GF-D8 (cell line): ENCODE data around the gene OR4E1.
"Not testable (repeated sequence)": the region's sequence is repeated elsewhere in the genome, so short reads cannot be mapped to it uniquely, and the experiment has no call there.

Experiments used
- DNase-seq: peaks from one replicate; lab custom pipeline; 2025; lab: John Stamatoyannopoulos, UW

Gene OR4E1

GRCh38 chr14:21673718-21674117 is at the start of gene OR4E1:
Gene OR4E1, minus strand, starts transcription at chr14:21673818. Its CDS starts 2,883 bp downstream, at chr14:21670935.
- no peak for DNase-seq

GRCh38 chr14:21721504-21721903 is 47.9 kb upstream of the OR4E1 start:
- DNase-seq, result no peak

- no peak for DNase-seq
Observed at GRCh38 chr14:21719841-21720240, 46.2 kb upstream of the OR4E1 start.

DNA sequence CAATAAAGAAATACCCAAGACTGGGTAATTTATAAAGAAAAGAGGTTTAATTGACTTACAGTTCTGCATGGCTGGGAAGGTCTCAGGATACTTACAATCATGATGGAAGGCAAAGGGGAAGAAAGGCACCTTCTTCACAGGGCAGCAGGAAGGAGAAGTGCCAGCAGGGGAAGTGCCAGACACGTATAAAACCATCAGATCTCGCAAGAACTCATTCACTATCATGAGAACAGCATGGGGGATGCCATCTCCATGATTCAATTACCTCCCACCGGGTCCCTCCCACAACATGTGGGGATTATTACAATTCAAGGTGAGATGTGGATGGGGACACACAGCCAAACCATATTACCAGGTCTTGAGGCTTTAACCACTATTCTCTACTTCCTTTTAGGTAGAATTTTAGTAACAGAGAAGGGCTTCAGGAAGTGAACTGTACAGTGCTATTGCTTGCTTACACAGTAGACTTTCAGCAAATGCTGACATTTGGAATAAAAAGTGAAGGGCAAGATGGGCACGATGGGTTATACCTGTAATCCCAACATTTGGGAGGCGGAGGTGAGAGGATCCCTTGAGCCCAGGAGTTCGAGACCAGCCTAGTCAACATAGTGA is 40.8 kb upstream of the OR4E1 start:
- DNase-seq, result no peak

GRCh38 chr14:21712036-21712435 is 38.4 kb upstream of the OR4E1 start:
- no peak for DNase-seq

GRCh38 chr14:21711360-21711961 is 37.8 kb upstream of the OR4E1 start:
- DNase-seq, result no peak

DNA sequence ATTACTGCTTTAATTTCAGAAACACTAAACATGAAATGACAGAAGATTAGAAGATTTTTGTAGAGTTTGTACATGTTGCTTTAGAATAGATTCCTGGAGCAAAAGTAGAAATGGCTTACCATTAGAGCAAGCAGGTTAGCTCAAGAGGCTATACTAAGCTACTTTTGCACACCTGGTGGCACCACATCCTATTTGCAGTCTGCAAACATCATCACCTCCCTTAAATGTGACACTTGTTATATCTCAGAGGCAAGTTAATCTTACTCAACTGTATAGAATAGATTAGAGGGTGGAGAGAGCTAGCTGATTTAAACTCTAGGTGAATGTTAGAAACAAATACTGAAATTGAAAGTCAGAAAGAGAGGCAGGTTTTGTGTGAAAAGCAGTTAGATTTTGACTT is 30.7 kb upstream of the OR4E1 start:
- DNase-seq, result no peak

GRCh38 chr14:21703357-21704326 is 30.0 kb upstream of the OR4E1 start:
- DNase-seq, result no peak

DNA sequence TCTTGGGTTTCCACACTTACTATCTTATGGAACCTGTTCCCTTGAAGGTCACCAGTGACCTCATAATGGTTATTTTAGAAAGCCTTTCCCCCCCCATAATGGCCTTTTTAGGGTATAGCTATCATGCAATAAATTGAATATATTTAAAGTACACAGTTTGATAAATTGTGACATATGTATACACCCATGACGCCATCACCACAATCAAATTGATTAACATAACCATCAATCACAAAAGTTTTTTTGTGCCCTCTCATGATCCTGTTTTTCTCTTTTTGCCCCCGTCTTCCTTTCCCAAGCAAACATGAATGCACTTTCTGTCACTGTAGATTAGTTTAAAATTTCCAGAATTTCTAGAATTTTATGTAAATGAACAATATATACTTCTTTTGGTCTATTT is 28.7 kb upstream of the OR4E1 start:
- DNase-seq, result no peak

GRCh38 chr14:21699551-21699950 is 25.9 kb upstream of the OR4E1 start:
- no peak for DNase-seq

GRCh38 chr14:21698538-21698937 is 24.9 kb upstream of the OR4E1 start:
- not testable (repeated sequence) for DNase-seq

- DNase-seq, result not testable (repeated sequence)
Observed at GRCh38 chr14:21697662-21698061, 24.0 kb upstream of the OR4E1 start.

GRCh38 chr14:21694425-21694824 is 20.8 kb upstream of the OR4E1 start:
- DNase-seq, result no peak

DNA sequence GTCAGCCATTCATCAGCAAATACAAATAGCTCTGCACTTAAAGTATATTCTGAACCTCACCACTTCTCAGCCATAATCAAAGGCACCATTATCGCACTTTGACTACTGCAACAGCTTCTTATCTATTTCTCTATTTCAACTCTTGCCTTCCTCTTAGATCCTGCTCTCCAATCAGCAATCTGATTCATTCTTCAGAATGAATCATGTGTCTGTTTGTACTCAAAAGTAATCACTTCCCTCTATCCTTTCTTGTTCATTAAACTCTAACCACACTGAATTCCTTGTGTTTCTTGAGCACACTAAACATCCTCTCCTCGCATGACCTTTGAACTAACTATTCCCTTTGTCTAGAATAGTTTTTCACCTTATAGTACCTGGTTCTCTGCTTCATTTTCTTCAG is 12.8 kb upstream of the OR4E1 start:
- DNase-seq, result no peak

DNA sequence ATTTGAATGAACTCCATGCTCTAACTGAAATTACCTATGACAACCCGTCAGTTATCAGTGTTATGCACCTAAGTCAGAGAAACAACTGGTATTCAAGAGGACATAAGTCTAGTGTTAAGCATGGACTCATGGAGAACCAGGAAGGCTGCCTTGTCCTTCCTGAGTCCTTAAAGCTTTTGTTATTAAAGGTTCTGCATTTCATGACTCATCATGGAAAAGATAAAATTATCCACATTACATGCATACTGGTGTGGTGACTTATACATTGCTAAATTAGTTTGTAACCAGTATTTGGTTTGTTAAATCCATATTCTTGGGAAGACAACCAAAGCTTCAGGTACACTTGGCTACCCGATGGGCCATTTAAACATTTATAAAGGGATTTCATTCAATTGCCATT is 6.5 kb upstream of the OR4E1 start:
- DNase-seq, result no peak

DNA sequence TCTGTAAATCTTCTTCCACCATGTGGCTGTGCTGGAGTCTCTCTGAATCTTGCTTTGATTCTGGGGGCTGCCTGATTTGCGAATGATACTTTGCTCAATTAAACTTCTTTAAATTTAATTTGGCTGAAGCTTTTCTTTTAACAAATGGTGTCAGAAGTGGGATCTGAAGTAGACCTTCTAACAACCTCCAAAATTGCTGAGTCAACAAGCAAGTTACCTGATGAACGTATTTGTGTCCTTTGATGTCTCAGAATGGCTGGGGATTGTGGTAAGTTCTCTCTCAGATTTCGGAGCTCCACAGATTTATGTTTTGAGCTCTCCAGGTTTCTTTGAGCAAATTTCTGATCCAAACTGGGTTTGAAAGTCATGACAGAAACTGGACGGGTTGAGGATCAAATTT is 1.9 kb upstream of the OR4E1 start:
- DNase-seq, result no peak

DNA sequence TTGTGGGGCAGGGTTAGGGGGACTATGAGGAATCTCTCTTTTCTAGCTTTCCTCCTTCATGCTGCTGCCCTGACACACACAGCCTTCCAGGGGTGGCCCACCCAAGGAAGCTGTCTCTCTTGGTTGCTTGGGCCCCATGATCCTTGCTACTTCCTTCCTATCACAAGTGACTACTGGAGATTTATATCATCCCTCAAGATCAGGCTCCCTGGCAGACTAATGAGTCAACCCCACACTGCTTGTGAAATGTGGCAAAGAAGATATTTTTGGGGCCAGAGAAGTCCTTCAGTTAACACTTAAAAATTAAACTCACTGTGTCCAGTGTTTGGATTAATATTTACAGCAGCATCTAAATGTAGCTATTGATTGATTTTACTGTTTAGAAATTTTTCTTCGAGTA is 1.5 kb downstream of the OR4E1 start:
- DNase-seq, result no peak

DNA sequence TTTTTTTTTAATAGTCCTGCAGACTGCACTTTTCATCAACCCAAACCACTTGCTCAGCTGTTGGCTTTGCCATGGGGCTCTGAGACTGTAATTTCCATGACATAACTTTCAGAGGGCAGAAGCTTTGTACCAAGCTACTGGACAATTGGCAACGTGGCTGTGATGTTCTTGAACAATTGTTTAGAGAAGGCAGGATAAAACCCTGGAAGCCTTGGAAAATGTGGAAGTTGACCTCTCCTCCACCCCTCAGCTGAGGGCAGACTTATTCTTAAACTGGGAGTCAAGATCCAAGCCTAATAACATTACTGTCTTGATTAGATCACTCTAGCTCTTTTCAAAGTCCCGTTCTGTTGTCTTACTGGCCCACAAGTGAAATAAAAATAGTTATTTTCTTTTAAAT is 2.2 kb downstream of the OR4E1 start:
- DNase-seq, result no peak

DNA sequence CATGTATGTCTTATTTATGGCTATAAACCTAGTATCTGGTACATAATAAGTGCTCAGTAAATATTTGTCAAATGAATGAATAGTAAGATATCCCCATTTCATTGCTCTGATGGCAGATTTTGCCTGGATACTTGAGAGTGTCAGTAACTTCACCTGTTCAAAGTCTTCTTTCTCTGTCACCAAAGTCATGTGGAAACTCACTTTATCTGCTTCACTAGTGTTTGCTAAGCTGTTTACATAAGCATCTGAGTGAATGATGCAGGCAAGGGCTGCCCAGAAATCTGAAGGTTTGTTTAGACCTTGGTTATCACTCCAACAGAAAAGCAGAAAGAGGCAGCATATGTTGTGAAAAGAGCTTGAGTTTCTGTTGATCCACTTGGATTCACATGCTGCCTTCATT is 4.3 kb downstream of the OR4E1 start:
- DNase-seq, result no peak

GRCh38 chr14:21668377-21668776 is 5.2 kb downstream of the OR4E1 start:
- DNase-seq, result no peak

DNA sequence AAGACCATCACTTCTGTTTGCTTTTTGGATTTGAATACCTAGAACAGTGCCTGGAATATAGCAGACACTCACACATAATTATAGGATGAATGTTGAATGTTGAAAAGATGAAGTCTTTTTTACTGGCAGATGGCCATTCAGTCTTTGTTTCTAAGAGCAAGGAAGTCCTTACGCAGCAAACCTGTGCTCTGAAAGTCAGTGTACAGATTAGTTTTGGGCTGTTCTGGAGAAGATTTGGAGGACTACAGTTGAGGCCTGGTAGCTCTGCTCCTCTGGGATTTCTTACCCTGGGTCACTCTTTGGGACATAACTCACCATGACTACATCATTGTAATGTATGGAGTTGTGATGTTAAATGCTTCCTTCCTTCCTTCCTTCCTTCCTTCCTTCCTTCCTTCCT is 16.6 kb downstream of the OR4E1 start:
- DNase-seq, result no peak

DNA sequence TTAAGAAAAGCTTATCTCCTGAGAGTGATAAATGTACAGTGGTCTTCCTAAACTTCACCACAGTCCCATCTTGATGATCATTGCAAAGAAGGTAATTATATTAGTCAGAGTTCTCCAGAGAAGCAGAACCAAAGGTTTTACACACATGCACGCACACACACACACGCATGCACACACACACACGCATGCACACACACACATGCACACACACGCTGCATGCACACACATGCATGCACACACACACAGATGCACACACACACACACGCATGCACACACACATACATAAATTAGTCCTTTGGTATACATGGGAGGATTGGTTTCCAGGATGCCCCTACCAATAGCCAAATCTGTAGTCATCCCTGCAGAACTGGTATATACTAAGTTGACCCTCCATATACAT is 19.4 kb downstream of the OR4E1 start:
- no peak for DNase-seq

GRCh38 chr14:21653331-21653885 is 20.2 kb downstream of the OR4E1 start, which contains the start of gene OR4E2:
Gene OR4E2, plus strand, starts transcription at chr14:21653835. Its CDS starts 11,248 bp downstream, at chr14:21665083.
- DNase-seq, result no peak
